Pancreas (tissue), 10 donors: ENCODE measurements around the gene HOMER1. TPM values are rescaled to one million over a fixed set of nuclear protein-coding genes. Genes with fewer than 3 reads are reported as not detected.

Source experiments
- ATAC-seq, 4 donors: fragments of 200-7000 bp; cut with Tn5 transposase; one replicate each; pipeline versions ENCODE4 v1.8.0 to v1.9.1; 2020; ENCODE audit warnings: mild to moderate bottlenecking in 4 of 4, moderate library complexity in 4 of 4
- DNase-seq, 6 donors: peaks; one replicate each; pipeline ENCODE4 v3.0.0-alpha.2; 2020
- FAIRE-seq: peaks from 2 replicates; lab custom pipeline; 2012; peaks lifted over from hg19 to GRCh38; lab: Jason Lieb, UNC
- H3K27ac ChIP-seq, 4 donors: fragments of 200-600 bp; sonication (generic); 1 replicate in 3 of 4; 2 replicates in 1 of 4; pipeline versions ENCODE4 v1.5.0 to v1.8.0; 2020
- H3K27me3 ChIP-seq, 4 donors: fragments of 200-600 bp; one replicate each; pipeline ENCODE4 v1.8.0; 2021
- H3K36me3 ChIP-seq, 3 donors: fragments of 200-600 bp; sonication (generic) in 1 of 3; one replicate each; pipeline versions ENCODE4 v1.5.0 to v1.8.0; 2020 to 2021
- H3K4me1 ChIP-seq, 3 donors: fragments of 200-600 bp; one replicate each; pipeline ENCODE4 v1.8.0; 2021
- H3K4me3 ChIP-seq, 4 donors: fragments of 200-600 bp; sonication (generic) in 2 of 4; one replicate each; pipeline versions ENCODE4 v1.5.0 to v1.8.0; 2020 to 2021
- H3K9me3 ChIP-seq, 4 donors: fragments of 200-600 bp; one replicate each; pipeline ENCODE4 v1.8.0; 2021
- CTCF ChIP-seq, 4 donors: fragments of 200-600 bp; sonication (generic) in 3 of 4; IDR thresholded peaks; one replicate each; pipeline versions ENCODE4 v1.5.0 to v1.8.0; 2021; ENCODE audit warnings: antibody characterized with exemption in 4 of 4
- WGBS, 2 donors: extraction: QIAGEN DNeasy Blood & Tissue Kit; methylation state at CpG; one replicate each; pipeline ENCODE4 v1.1.7; 2013; 5-methylcytosine and 5-hydroxymethylcytosine counted together
- intact Hi-C, 3 donors: fragments of 100-400 bp; cut with DNase I; formaldehyde crosslinking; loops; one replicate each; pipeline versions ENCODE4 v1.11.1 to v1.14.2; 2022
- polyA plus RNA-seq, 2 donors: library from polyadenylated mRNA; stranded (reverse); fragments of 200-250 nt; gene quantifications; one replicate each; pipeline ENCODE4 v1.2.3, GENCODE V29; 2013
- total RNA-seq, 6 donors: library from RNA; stranded (reverse); fragmentation: NEBNext Ultra II Directional in 4 of 6; extraction: Animal tissue kit (Norgen Biotek cat#: 25700) in 4 of 6; gene quantifications; one replicate each; pipeline versions ENCODE4 v1.2.1 to v1.2.4, GENCODE V29; 2021 to 2023
- donor health status: healthy with polysubstance abuse.
- donor health status: DM: no; HTN: no; CAD: no; lungs with moderate emphysema.
- donor health status: DM: no; HTN: no; CAD: no.
- donor health status: control.
- donor health status: control.
- donor health status: Bipolar disorder and iron deficiency.
- donor health status: DM: yes; HTN: yes; CAD: no.
- donor health status: DM: no; HTN: no; CAD: no.
- donor health status: DM: no; HTN: no; CAD: no.
- donor health status: DM: yes; HTN: yes; CAD: no.

The HOMER1 gene
- total and polyA plus RNA-seq, 8 donors, result 0.56 to 3.6 (median 1.3) TPM

DNA sequence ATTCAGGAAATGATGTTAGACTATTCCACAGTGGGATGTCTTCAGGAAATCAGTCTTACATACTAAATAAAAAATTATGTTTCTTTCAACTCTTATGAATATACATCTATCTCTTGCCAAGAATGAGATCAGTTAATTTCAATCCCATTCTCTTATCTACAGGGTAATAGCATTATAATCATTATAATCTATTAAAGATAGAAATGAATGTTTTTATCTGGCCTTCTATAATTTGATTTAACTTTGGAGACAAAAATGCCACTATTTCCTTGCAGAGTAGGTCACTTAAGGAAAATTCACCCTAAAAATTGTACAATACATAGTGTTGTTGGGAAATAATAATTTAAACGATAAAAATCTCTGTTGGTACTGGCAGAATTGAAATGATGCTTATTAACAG lies 96.4 kb downstream of the HOMER1 start:
- FAIRE-seq (no peak), ATAC-seq (no peak), DNase-seq (no peak)
- H3K9me3 ChIP-seq, result no peaks in the 10 kb centered on the region
- H3K27me3 ChIP-seq, result no peaks in the 10 kb centered on the region
- intact Hi-C loops, result no loop called here
- no peaks in the 10 kb centered on the region for H3K4me1 ChIP-seq
- no peak for TF ChIP-seq CTCF (IDR thresholded peaks at IDR 0.05)
- H3K27ac ChIP-seq, result no peak overlapping the region
- WGBS, 2 donors, result 96% methylated on average over 1 of the region's 1 CpG
- no peak overlapping the region for H3K4me3 ChIP-seq
- no peaks in the 10 kb centered on the region for H3K36me3 ChIP-seq

GRCh38 chr5:79416499-79416898 lies 97.4 kb downstream of the HOMER1 start:
- WGBS, 2 donors, result 95 to 98% methylated on average over 2 of the region's 2 CpGs
- Histone ChIP-seq H3K27ac (no peak overlapping the region), H3K27me3 (no peaks in the 10 kb centered on the region), H3K4me1 (no peaks in the 10 kb centered on the region), H3K36me3 (no peaks in the 10 kb centered on the region), H3K9me3 (no peaks in the 10 kb centered on the region), H3K4me3 (no peak overlapping the region)
- no peak for DNase-seq
- TF ChIP-seq CTCF (IDR thresholded peaks at IDR 0.05), result no peak
- FAIRE-seq, result no peak
- intact Hi-C loops, result no loop called here
- peak in 1 of 4 donors; percentile 42 for ATAC-seq

GRCh38 chr5:79413112-79413511 lies 100.8 kb downstream of the HOMER1 start:
- Histone ChIP-seq H3K36me3 (no peaks in the 10 kb centered on the region), H3K4me1 (no peaks in the 10 kb centered on the region), H3K27me3 (no peaks in the 10 kb centered on the region), H3K9me3 (no peaks in the 10 kb centered on the region), H3K27ac (no peak overlapping the region), H3K4me3 (no peak overlapping the region)
- ATAC-seq (no peak), DNase-seq (no peak), FAIRE-seq (no peak)
- intact Hi-C loops, result no loop called here
- no peak for TF ChIP-seq CTCF (IDR thresholded peaks at IDR 0.05)

DNA sequence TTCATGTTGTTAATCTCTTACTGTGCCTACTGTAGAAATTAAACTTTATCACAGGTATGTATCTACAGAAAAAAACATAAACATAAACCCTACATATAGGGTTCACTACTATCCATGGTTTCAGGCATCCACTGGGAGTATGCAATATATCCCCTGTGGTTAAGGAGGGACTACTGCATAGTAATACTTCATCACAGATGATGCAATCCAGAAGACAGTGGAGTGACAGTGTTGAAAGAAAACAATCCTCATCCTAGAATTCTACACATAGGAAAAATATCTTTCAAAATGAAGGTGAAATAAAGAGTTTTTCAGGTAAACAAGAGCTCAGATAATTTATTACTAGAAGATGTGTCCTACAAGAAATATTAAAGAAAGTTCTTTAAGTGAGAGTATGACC lies 105.9 kb downstream of the HOMER1 start:
- no peaks in the 10 kb centered on the region for H3K27me3 ChIP-seq
- DNase-seq (no peak), ATAC-seq (no peak), FAIRE-seq (no peak)
- no peak for TF ChIP-seq CTCF (IDR thresholded peaks at IDR 0.05)
- intact Hi-C loops, result no loop called here
- no peaks in the 10 kb centered on the region for H3K36me3 ChIP-seq
- H3K9me3 ChIP-seq, result no peaks in the 10 kb centered on the region
- no peaks in the 10 kb centered on the region for H3K4me1 ChIP-seq
- no peak overlapping the region for H3K4me3 ChIP-seq
- H3K27ac ChIP-seq, result no peak overlapping the region

GRCh38 chr5:79407591-79407990 lies 106.3 kb downstream of the HOMER1 start:
- TF ChIP-seq CTCF (IDR thresholded peaks at IDR 0.05), result no peak
- FAIRE-seq (no peak), DNase-seq (no peak), ATAC-seq (no peak)
- H3K36me3 ChIP-seq, result no peaks in the 10 kb centered on the region
- no peaks in the 10 kb centered on the region for H3K9me3 ChIP-seq
- intact Hi-C loops, result no loop called here
- H3K4me3 ChIP-seq, result no peak overlapping the region
- 93 to 97% methylated on average over 1 of the region's 1 CpG for WGBS, 2 donors
- H3K4me1 ChIP-seq, result no peaks in the 10 kb centered on the region
- no peaks in the 10 kb centered on the region for H3K27me3 ChIP-seq
- H3K27ac ChIP-seq, result no peak overlapping the region
